ENCODE measurements around the gene ATG13. TPM values are rescaled to one million over a fixed set of nuclear protein-coding genes. Genes with fewer than 3 reads are reported as not detected.

ATG13 gene
- total and polyA plus RNA-seq, 4 donors: 29.1 to 72.8 (median 52.4) TPM

- Histone ChIP-seq H3K9ac (ENCODE audit: insufficient read depth in 1 of 2, low read length in 2 of 2) (no peak overlapping the region), H3K27me3 (ENCODE audit: control insufficient read depth in 3 of 3, insufficient read depth in 3 of 3, low read length in 2 of 3) (no peaks in the 10 kb centered on the region), H3K9me3 (ENCODE audit: control insufficient read depth in 4 of 4, insufficient read depth in 3 of 4, low read length in 3 of 4) (no peaks in the 10 kb centered on the region), H3K4me1 (ENCODE audit: control insufficient read depth in 5 of 5, insufficient read depth in 5 of 5, low read length in 5 of 5) (peaks cover 0 to 8% (median 3%) of the 10 kb centered on the region in 5 donors), H3K4me3 (no peak overlapping the region), H3K36me3 (ENCODE audit: control insufficient read depth in 4 of 4, insufficient read depth in 4 of 4, low read length in 4 of 4) (peaks cover 0 to 3% (median 0%) of the 10 kb centered on the region in 4 donors), H3K27ac (ENCODE audit: low read depth in 1 of 2, low read length in 1 of 2) (no peak overlapping the region)
- no peak for TF ChIP-seq CTCF (IDR thresholded peaks at IDR 0.05; ENCODE audit: control extremely low read depth, extremely low read depth)
- no peak for ATAC-seq (ENCODE audit: insufficient read depth, low FRiP score)
- no peak for DNase-seq
- 89 to 90% methylated on average over 15 of the region's 15 CpGs for WGBS, 2 donors
These were observed 13.5 kb upstream of the ATG13 start for GRCh38 chr11:46603704-46604308.

- H3K9me3 ChIP-seq (ENCODE audit: control insufficient read depth in 4 of 4, insufficient read depth in 3 of 4, low read length in 3 of 4): no peaks in the 10 kb centered on the region
- peaks cover 0 to 8% (median 3%) of the 10 kb centered on the region in 5 donors for H3K4me1 ChIP-seq (ENCODE audit: control insufficient read depth in 5 of 5, insufficient read depth in 5 of 5, low read length in 5 of 5)
- H3K36me3 ChIP-seq (ENCODE audit: control insufficient read depth in 4 of 4, insufficient read depth in 4 of 4, low read length in 4 of 4): peaks cover 0 to 3% (median 0%) of the 10 kb centered on the region in 4 donors
- no peak overlapping the region for H3K9ac ChIP-seq (ENCODE audit: insufficient read depth in 1 of 2, low read length in 2 of 2)
- no peaks in the 10 kb centered on the region for H3K27me3 ChIP-seq (ENCODE audit: control insufficient read depth in 3 of 3, insufficient read depth in 3 of 3, low read length in 2 of 3)
- ATAC-seq (ENCODE audit: insufficient read depth, low FRiP score): no peak
- TF ChIP-seq CTCF (IDR thresholded peaks at IDR 0.05; ENCODE audit: control extremely low read depth, extremely low read depth): no peak
- H3K4me3 ChIP-seq: no peak overlapping the region
- DNase-seq: no peak
- no peak overlapping the region for H3K27ac ChIP-seq (ENCODE audit: low read depth in 1 of 2, low read length in 1 of 2)
- WGBS, 2 donors: 93 to 94% methylated on average over 1 of the region's 1 CpG
These were observed 12.6 kb upstream of the ATG13 start for GRCh38 chr11:46604796-46605195.

GRCh38 chr11:46607516-46607915 lies 9.8 kb upstream of the ATG13 start:
- Histone ChIP-seq H3K27ac (ENCODE audit: low read depth in 1 of 2, low read length in 1 of 2) (no peak overlapping the region), H3K4me1 (ENCODE audit: control insufficient read depth in 5 of 5, insufficient read depth in 5 of 5, low read length in 5 of 5) (peaks cover 0 to 7% (median 0%) of the 10 kb centered on the region in 5 donors), H3K9me3 (ENCODE audit: control insufficient read depth in 4 of 4, insufficient read depth in 3 of 4, low read length in 3 of 4) (no peaks in the 10 kb centered on the region), H3K27me3 (ENCODE audit: control insufficient read depth in 3 of 3, insufficient read depth in 3 of 3, low read length in 2 of 3) (no peaks in the 10 kb centered on the region), H3K36me3 (ENCODE audit: control insufficient read depth in 4 of 4, insufficient read depth in 4 of 4, low read length in 4 of 4) (peaks cover 0 to 3% (median 0%) of the 10 kb centered on the region in 4 donors), H3K9ac (ENCODE audit: insufficient read depth in 1 of 2, low read length in 2 of 2) (no peak overlapping the region), H3K4me3 (no peak overlapping the region)
- WGBS, 2 donors: 84 to 95% methylated on average over 1 of the region's 1 CpG
- TF ChIP-seq CTCF (IDR thresholded peaks at IDR 0.05; ENCODE audit: control extremely low read depth, extremely low read depth): no peak
- DNase-seq (no peak), ATAC-seq (ENCODE audit: insufficient read depth, low FRiP score) (no peak)

- Histone ChIP-seq H3K4me3 (no peak overlapping the region), H3K4me1 (ENCODE audit: control insufficient read depth in 5 of 5, insufficient read depth in 5 of 5, low read length in 5 of 5) (peaks cover 0 to 7% (median 0%) of the 10 kb centered on the region in 5 donors), H3K9me3 (ENCODE audit: control insufficient read depth in 4 of 4, insufficient read depth in 3 of 4, low read length in 3 of 4) (no peaks in the 10 kb centered on the region), H3K27ac (ENCODE audit: low read depth in 1 of 2, low read length in 1 of 2) (no peak overlapping the region), H3K27me3 (ENCODE audit: control insufficient read depth in 3 of 3, insufficient read depth in 3 of 3, low read length in 2 of 3) (no peaks in the 10 kb centered on the region), H3K36me3 (ENCODE audit: control insufficient read depth in 4 of 4, insufficient read depth in 4 of 4, low read length in 4 of 4) (no peaks in the 10 kb centered on the region), H3K9ac (ENCODE audit: insufficient read depth in 1 of 2, low read length in 2 of 2) (no peak overlapping the region)
- DNase-seq: no peak
- no peak for ATAC-seq (ENCODE audit: insufficient read depth, low FRiP score)
- no peak for TF ChIP-seq CTCF (IDR thresholded peaks at IDR 0.05; ENCODE audit: control extremely low read depth, extremely low read depth)
- WGBS, 2 donors: 89 to 92% methylated on average over 6 of the region's 6 CpGs
These were observed 8.0 kb upstream of the ATG13 start for GRCh38 chr11:46609386-46609785.

Measured in lung (tissue), 12 donors.